ENCODE results near the gene DIPK1B.

Gene DIPK1B

DNA sequence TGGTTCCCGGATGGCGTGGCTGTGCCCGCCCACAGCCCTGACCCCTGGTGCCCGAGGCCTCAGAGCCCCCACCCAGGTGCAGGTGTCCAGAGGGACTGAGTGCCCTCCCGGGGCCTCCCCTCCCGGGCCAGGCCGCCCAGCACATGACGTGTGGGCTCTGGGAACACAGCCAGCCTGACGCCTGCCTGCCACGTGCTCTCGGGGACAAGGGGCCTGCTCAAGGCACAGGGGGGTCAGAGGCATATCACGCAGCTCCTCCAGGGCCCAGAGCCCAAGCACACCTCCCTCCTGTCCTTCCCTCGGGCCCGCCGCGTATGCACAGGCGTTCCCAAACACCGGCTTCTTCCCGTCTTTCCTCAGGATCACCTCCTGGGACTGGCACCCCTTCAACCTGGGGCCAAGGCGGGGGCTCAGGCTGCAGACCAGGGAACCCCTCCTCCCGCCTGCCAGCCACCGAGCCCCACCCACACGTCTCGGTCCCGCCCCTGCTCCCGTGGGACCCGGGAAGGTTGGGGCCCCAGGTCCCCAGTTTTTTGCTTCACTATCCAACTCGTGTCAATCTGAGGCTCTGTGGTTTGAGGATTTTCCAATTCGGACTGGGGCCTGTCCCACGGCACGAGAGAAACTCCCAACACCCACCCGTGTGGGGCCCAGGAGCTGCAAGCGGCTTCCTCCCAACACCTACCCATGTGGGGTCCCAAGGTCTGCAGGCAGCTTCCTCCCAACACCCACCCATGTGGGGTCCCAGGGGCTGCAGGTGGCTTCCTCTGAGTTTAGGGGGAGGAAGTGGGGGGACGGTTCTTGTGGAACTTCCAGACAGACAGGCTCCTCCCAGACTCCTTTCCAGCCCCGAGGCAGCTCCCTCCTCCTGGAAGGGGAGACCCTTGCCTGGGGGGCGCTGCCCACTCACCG lies 28.9 kb downstream of the DIPK1B start:
- no peak for DNase-seq

DNA sequence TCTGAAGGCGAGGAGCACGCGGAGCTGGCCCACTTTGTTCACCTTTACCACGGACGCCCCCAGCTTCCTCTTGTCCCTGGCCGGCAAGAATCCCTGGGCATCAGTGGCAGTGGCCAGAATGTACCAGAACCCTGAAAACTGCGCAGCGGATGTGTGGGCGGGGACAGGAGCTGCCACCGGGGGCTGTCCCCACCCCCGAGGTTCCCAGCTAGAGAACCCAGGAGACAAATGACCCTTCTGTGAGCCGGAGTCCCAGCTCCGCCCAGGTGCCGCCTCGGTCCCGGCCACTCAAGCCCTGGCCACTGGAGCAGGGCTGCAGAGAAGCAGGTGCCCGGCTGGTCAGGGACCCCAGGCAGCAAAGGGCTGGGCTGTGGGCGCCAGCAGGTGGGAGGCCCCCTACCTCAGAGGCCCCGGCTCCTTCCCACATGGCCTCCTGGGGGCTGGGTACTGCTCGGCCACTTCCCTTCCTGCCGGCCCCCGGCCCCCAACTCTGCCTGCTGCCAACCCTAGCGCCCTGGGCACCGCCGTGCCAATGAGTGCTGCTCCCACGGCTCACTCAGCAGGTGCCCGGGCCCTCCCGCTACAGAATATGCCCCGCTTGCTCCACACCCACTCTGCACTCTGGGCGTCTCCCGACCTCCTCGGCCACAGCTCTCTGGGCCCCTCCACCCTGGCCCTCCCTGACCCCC lies 29.7 kb downstream of the DIPK1B start:
- DNase-seq, result no peak

DNA sequence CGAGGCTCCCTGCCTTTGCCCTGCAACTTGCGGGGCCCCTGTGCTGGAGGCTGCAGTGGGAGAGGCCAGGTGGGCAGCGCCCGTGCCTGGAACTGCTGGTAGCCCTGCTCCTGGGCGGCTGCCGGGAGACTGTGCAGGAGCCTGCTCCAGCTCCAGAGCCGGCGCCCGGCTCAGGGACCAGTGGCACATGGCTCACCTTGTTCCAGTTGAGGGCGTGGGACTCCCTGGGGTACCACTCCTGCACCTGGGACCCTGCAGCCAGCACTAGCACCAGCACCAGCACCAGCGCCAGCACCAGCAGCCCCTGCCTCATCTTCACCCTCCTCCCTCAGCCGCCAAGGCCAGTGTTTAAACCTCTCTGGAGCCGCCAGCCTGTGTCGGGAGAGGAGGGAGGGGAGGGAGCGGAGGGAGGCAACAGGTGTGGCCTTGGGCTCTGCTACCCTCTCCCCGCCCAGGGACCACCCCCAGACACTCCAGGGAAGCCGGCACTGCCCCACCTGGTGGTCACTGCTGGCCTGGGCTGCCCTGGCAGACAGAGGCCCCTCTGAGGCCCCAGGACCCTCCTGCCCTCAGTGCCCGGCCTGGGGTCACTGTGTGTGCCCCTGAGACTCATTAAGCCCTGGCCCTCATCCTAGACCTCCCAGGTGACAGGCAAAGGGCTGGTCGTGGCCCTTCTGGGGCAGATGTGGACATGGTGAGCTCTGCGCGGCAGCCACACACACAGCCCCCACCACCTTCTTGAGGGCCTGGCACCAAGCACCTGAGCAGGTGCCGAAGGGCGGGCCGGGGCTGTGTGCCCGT lies 30.4 kb downstream of the DIPK1B start, which contains the start of gene LCN10:
LCN10 (minus strand) TSS at position 350 of the 801 bp plus-strand sequence; CDS start at position 313, 37 bp downstream.
- DNase-seq, result no peak

DNA sequence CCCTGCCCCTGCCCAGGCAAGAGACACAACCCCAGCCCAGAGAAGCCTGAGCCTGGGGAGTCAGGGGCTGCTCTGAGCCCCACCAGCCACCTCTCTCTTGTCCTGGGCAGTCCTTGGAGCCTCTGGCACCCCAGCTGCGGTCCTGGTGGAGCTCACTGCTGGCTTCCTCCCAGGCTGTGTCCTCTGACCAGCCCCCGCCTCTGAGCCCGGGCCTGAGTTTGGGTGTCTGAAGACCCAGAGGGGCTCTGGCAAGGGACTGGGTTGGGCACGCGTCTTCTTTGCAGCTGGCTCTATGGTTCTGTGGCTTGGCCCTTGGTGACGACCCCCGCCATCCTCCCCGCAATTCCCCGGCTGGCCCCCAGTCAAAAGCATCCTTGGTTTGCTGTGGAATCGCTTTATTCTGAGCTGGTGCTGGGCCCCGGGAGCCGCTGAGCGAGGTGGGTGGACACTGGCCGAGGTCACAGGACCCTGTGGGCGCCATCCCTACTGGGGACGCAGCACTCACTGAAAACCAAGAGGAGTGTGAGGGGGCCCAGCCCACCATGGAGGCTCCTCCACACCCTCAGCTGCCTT lies 31.4 kb downstream of the DIPK1B start:
- no peak for DNase-seq

DNA sequence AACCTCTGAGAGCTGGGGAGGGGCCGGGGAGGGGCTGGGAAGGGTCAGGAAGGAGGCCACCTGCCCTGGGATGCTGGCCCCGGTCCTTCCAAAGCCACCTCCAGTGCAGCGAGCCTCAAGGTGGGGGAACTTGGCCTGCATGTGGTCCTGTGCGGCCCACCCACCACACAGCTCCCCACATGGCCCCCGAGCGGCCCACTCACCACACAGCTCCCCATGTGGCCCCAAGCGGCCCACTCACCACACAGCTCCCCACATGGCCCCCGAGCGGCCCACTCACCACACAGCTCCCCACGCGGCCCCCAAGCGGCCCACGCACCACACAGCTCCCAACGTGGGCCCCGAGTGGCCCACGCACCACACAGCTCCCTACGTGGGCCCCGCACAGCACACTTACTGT lies 32.4 kb downstream of the DIPK1B start:
- no peak for DNase-seq

DNA sequence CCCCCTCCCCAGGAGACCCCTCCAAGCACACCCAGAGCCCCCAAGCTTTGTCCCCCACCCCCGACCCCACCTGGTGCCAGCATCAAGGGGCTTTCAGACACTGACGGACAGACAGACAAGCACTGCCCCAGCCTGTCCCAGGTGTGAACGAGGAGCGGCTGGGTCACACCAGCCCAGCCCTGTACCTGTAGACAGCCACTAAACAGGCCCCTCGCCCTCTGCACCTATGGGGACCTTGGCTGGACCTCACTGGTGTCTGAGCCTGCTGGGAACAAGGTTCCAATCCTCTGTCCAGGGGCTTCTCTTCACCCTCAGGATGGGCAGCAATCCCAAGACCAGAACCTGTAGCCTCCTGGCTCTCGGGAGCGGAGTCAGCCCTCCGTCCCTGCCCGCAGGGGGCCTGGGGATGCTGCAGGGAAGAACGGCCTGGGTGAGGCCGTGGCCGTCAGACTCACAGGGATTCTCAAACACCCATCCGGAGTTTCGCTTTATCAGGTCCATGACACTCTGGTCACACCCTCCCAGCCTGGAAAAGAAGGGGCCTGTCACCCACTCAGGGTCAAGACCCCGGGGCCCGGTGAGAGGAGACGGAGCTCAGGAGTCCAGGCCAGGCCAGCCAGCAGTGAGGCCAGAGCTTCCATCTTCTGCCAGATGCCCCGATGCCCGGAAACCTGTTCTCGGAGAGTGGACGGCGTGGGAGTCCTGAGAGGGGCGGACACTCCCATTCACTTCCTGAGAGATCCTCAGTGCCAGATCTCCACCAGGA lies 33.2 kb downstream of the DIPK1B start:
- no peak for DNase-seq

DNA sequence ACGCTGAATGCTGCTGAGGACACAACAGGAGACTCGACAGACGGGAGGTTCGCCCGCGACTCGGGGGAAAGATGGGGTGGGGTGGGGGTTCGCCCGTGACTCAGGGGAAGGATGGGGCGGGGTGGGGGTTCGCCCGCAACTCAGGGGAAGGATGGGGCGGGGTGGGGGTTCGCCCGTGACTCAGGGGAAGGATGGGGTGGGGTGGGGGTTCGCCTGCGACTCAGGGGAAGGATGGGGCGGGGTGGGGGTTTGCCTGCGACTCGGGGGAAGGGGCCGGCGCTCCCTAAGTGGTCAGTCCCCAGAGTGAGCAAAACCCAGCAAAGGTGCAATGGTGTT lies 33.8 kb downstream of the DIPK1B start:
- DNase-seq, result no peak

DNA sequence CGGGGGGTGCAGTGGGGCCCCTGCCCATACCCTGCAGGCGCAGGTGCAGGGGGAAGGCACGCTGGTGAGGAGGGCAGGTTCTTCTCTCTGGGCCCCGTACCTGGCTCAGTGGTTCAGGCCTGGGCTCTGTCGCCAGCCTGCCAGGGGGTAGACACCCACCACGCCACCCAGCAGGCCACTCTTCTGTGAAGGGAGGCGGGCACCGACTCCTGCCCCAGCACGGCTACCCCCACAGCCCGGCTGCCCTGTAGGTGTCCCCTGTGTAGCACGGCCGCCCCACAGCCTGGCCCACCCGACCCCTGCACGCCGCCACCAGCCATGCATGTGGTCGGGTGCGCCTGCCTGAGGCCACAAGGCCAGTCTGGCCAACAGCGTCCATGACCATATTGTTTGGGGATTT lies 34.2 kb downstream of the DIPK1B start:
- no peak for DNase-seq

DNA sequence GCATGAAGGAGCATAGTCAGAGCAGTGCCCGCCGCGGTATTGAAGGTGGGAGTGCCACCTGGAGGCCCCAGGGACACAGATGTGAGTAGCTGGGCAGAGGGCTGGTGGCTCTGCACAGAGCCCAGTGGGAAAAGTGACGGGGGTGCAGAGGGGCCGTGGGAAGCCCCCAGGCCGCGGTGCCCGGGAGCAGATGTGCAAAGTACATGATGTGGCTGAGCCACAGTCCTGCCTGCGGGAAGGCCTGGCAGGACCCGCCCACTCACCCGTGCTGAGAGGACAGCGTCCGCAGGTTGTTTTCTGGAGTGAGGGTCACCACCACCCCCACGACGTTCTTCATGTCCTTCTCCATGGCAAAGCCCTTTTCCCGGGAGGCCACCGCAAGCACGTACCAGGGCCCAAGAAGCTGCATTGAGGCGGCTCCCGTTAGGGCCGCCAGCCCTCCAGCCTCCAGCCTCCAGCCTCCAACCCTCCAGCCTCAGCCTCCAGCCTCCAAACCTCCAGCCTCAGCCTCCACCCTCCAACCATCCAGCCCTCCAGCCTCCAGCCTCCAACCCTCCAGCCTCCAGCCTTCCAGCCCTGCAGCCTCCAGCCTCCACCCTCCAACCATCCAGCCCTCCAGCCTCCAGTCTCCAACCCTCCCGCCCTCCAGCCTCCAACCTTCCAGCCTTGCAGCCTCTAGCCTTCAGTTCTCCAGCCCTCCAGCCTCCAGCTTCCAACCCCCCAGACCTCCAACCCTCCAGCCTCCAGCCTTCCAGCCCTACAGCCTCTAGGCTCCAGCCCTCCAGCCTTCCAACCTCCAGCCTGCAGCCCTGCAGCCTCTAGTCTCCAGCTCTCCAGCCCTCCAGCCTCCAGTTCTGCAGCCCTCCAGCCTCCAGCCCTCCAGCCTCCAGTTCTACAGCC lies 35.0 kb downstream of the DIPK1B start:
- DNase-seq, result no peak

DNA sequence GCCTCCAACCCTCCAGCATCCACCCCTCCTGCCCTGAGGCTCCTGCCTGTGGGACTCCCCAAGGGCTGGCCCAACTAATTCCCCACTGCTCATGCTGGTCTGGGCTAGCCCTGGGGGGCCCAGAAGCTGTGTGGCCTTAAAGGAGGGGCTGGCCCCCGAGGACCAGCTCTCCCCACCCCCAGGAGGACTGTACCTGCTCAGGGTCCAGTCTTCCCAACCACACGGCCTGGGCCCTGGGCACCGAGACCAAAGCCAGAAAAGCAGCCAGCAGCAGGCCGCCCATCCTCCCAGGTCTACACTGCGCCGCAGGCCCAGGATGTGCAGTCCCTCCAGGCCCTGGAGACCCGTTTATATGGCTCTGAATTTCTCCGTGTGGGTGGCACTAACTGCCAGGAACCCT lies 35.8 kb downstream of the DIPK1B start, which contains the start of gene LCN6:
LCN6 (minus strand) TSS at position 325 of the 400 bp plus-strand sequence; CDS start at position 283, 42 bp downstream.
- DNase-seq, result no peak

DNA sequence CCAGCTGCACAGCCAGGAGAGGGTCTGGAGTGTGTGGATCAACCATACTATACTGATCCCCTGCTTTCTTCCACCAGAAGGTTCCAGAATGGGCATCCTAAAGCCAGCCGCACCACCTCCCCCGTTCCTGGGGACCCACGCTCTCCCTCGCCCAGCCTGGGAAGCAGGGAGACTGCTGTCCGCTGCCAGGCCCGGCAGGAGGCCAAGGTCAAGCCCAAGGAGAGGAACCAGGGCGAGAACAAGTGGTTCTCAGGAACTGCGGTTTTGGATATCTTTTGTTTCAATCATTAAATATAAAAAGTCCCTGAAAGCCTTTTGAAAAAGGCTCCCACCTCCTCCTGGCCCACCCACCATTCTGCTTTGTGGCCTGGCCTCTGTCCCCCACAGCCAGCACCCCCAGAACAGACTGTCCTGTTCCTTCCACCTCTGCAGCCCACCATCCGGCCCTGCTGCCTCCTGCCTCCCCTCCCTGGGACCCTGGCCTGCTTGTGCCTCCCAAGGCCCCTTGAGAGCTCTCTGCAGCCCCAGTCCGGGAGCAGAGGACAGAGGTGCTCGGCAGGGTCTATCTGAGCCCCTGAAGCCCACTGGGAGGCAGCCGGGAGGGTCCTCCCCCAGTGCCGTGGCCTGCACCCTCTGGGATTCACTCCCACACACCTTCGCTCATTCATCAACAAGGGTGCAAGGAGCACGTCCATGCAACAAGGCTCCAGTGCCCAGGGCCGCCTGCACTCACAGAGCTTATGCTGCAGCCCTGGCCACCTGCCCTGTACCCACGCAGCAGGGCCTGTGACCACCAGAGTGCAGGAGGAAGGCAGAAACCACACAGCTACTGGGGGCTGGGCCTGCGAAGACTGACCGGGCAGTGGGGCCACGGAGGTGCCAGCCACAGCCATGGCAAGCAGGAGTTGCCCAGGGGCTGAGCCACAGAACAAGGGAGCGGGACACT lies 36.6 kb downstream of the DIPK1B start:
- DNase-seq, result no peak

DNA sequence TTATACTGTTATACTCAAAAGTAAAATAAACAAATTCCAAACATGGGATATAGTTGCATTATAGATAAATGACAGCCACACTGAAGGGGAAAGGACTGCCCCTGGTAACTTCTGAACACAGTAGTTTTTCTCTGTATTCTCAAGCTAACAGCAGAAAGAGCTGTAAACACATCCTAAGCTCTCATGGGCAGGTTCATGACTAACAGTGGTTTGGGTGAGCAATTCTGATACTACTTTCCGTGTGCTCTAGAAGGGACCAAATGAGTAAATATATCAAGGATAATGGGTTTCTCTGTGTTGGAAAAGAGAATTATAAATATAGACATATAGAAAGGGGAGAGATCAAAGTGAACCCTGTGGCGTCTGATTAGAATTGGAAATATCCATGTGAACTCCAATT lies 38.2 kb downstream of the DIPK1B start:
- no peak for DNase-seq

DNA sequence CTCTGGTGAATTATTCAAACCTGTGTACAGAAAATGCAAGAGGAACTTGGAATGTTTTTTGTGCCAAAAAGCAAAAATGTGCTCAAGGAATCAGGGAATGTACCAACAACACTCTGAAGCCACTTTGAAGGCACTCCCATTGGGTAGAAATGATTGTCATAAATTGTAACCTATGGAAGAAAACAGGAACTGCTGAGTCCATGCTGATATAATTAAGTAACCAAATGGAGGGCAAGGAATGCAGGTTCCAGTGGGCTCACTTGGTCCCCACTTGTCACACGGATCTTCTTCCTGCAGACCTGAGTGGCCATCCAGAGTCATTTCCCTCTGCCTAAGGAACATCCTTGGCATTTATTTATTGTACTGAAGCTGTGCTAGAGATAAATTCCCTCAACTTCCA lies 38.9 kb downstream of the DIPK1B start:
- no peak for DNase-seq

DNA sequence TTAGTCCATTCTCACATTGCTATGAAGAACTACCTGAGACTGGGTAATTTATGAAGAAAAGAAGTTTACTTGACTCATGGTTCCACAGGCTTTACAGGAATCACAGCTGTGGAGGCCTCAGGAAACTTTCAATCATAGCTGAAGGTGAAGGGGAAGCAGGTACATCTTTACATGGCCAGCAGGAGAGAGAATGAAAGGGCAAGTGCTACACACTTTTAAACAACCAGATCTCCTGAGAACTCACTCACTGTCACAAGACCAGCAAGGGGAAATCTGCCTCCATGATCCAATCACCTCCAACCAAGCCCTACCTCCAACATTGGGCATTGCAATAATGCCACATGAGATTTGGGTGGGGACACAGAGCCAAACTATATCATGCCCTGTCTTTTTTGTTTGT lies 39.4 kb downstream of the DIPK1B start:
- no peak for DNase-seq

DNA sequence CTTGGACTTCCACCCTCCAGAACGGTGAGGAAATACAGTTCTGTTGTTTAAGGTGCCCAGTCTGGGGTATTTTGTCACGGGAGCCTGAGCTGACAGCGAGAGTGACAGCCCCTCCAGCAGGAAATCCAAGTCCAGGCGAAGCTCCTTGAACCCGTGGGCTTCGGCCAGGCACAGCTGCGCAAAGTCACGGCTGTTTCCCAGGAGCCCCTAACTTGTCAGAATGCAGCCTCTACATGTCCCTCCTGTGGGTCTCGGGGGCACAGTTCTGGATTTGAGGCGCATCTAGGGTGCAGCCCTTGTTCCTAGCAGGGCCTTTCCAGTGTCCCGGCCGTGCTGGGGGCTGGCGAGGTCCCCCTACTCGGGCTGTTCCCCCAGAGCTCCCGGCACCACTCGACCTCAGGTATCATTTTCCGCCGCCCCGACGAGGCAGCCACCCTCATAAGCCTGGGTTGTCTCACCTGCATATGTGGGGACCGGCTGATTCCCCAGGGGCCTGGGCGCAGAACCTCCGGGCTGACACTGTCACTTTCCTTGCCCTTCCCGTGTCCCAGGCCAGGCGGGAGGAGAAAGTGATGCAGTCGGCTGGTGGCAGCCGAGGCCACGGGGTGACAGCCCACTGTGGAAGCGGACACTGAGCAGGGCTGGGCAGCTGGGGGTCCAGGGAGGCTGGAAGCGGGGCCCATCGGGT lies 41.1 kb downstream of the DIPK1B start:
- no peak for DNase-seq

DNA sequence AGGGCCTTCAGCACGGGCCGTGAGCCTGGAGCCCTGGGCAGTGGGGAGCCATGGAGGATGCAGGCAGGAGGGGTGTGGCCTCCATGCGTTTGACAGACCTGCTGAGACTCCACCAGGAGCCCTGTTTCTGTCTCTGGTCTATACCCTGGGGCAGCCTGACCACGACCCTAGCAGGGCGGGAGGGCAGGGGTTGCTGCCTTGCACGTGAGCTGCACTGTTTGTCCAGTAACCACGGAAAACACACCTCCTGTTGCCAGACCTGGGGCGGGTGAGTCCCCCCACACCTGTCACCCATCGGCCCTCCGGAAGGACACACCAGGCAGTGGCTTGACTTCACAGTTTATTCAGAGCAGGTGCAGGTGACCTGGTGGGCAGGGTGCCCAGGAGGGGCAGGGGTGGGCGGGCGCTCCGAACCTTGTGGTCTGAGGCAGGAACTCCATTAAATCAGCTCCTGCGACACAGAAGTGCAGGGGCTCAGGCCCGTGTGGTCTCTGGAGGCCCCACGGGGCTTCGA lies 41.7 kb downstream of the DIPK1B start:
- DNase-seq, result no peak

DNA sequence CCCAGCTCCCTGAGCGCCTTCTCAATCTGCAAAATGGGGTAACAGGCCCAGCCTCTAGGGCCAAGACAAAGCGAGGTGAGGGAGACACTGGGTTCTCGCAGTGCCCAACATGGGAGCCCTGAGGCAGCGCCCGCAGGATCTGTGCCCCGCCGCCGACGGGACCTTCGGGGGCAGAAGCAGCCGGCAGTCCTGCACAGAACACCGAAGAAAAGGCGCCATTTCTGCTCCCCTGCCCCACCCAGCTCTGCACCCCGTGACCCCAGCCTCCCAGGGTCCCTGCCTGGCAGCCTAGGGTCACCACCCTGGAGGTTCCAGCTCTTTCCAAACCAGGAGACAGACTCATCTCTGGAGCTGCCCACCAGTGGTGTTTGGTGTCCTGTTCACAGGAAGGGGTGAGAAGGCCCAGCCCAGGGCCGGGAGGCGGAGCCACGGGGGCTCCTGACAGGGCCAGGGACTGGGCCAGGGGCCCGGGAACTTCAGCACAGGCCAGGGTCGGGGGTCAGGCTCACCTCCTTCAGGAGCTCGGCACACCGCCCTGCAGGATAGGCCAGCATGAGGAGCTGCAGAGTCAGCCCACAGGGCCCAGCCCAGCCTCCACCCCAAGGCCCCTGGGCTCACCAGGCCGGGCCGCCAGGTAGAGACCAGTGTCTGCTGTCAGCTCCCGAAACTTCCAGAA lies 42.4 kb downstream of the DIPK1B start:
- DNase-seq, result no peak
